Activated B cell treated with CpG ODN at 0.5 μM for 24 hours (primary cell): ENCODE results near the gene MYO5C. TPM values are rescaled to one million over a fixed set of nuclear protein-coding genes. Genes with fewer than 3 reads are reported as not detected.
A peak's percentile ranks its signal among the peaks of the same experiment; 100 is the strongest.
"Not testable (repeated sequence)": the region's sequence is repeated elsewhere in the genome, so short reads cannot be mapped to it uniquely, and the experiment has no call there.

Experiments used
- ATAC-seq: fragments of 200-7000 bp; cut with Tn5 transposase; one replicate; pipeline ENCODE4 v1.10.0; 2021; ENCODE audit warnings: low read depth, mild to moderate bottlenecking, moderate library complexity
- CTCF ChIA-PET: fragments of 350-600 bp; sonication (Branson Sonifier 250); formaldehyde crosslinking; loops from one replicate; lab custom pipeline; 2021; ENCODE audit warnings: antibody characterized with exemption; lab: Charles Lee
- POLR2A ChIA-PET: fragments of 350-600 bp; sonication (Branson Sonifier 250); formaldehyde crosslinking; loops from one replicate; lab custom pipeline; 2021; ENCODE audit warnings: antibody characterized with exemption; lab: Charles Lee
- DNase-seq: peaks from one replicate; pipeline ENCODE4 v3.0.0; 2022
- H3K27ac Mint-ChIP-seq: one replicate; pipeline ENCODE4 v1.8.0; 2020; ENCODE audit warnings: mixed read lengths
- H3K27me3 Mint-ChIP-seq: one replicate; pipeline ENCODE4 v1.8.0; 2021; ENCODE audit warnings: mixed read lengths
- H3K36me3 Mint-ChIP-seq: one replicate; pipeline ENCODE4 v1.8.0; 2021; ENCODE audit warnings: low read depth, mixed read lengths
- H3K4me1 Mint-ChIP-seq: one replicate; pipeline ENCODE4 v1.8.0; 2021; ENCODE audit warnings: mixed read lengths
- H3K4me3 Mint-ChIP-seq: one replicate; pipeline ENCODE4 v1.8.0; 2020; ENCODE audit warnings: mild to moderate bottlenecking, mixed read lengths
- H3K9me3 Mint-ChIP-seq: one replicate; pipeline ENCODE4 v1.8.0; 2020; ENCODE audit warnings: mixed read lengths
- intact Hi-C: fragments of 100-400 bp; cut with micrococcal nuclease; formaldehyde crosslinking; loops from one replicate; pipeline ENCODE4 v1.15.1; 2024
- total RNA-seq: library from RNA; stranded (reverse); gene quantifications from 2 replicates; pipeline ENCODE4 v1.2.3, GENCODE V29; 2022
- TF ChIP-seq, protein P1 (sequence below): fragments of 200-600 bp; IDR thresholded peaks from one replicate; pipeline ENCODE4 v1.8.0; 2022; ENCODE audit warnings: antibody characterized with exemption, mild to moderate bottlenecking

The MYO5C gene
- total RNA-seq, 1 donor from 2014 or later: 3.3 TPM

DNA sequence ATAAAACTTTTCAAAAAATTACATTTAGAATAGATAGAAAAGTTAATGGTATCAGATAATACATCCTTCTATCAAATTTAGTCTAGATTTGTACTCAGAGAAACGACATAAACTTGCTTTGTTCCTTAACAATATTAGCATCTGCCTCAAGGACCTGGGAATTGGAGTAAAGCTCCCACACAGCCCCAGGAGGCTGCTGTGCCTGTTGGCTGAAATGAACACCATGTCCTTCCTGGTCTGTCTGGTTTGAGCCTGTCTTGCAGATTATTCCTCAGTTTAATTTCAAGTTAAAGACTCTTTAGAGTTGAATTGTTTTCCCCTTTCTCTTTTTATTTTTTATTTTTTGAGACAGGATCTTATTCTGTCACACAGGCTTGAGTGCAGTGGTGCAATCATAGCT lies 123.8 kb downstream of the MYO5C start:
- ATAC-seq: no peak

DNA sequence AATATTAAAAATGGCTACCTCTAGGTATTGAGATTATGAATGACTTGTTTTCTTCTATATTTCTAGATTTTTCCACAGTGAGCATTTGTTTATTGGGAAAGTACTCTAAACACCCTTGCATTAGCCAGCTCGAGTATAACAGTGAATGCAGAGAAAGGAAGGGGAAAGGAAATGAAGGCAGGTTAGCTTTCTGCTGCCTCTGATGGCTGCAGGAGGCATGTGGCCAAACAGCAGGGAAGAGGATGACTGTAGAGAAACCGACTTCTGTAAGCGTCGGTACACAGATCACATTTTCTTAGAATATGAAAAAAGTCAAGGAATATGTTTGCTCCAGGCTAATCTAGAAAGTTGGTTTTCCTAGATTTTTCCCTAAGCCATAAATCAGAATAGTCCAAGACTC lies 124.2 kb downstream of the MYO5C start:
- ChIA-PET CTCF (interaction anchor here (0.8 to 1.6 kb wide), 3 partner anchors 24 to 46 kb away, joined by 3 to 5 read pairs (median 3); no protein-coding TSS in a partner anchor), POLR2A (interaction anchor here (1.6 to 2.3 kb wide), 2 partner anchors 8 to 10 kb away, joined by 3 to 21 read pairs; no protein-coding TSS in a partner anchor)
- Mint-ChIP-seq H3K4me1 (peaks cover 54% of the 10 kb centered on the region), H3K4me3 (no peak overlapping the region), H3K27me3 (no peaks in the 10 kb centered on the region), H3K36me3 (peaks cover 30% of the 10 kb centered on the region), H3K27ac (peak overlapping the region; percentile 37), H3K9me3 (no peaks in the 10 kb centered on the region)
- ATAC-seq (no peak), DNase-seq (no peak)
- intact Hi-C loops: no loop called here
- TF ChIP-seq, protein P1, sequence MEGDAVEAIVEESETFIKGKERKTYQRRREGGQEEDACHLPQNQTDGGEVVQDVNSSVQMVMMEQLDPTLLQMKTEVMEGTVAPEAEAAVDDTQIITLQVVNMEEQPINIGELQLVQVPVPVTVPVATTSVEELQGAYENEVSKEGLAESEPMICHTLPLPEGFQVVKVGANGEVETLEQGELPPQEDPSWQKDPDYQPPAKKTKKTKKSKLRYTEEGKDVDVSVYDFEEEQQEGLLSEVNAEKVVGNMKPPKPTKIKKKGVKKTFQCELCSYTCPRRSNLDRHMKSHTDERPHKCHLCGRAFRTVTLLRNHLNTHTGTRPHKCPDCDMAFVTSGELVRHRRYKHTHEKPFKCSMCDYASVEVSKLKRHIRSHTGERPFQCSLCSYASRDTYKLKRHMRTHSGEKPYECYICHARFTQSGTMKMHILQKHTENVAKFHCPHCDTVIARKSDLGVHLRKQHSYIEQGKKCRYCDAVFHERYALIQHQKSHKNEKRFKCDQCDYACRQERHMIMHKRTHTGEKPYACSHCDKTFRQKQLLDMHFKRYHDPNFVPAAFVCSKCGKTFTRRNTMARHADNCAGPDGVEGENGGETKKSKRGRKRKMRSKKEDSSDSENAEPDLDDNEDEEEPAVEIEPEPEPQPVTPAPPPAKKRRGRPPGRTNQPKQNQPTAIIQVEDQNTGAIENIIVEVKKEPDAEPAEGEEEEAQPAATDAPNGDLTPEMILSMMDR: no peak

More for the DNA sequence above, 123.8 kb downstream of the MYO5C start:
- Mint-ChIP-seq H3K36me3 (peaks cover 34% of the 10 kb centered on the region), H3K4me3 (no peak overlapping the region), H3K27me3 (no peaks in the 10 kb centered on the region), H3K4me1 (peaks cover 54% of the 10 kb centered on the region), H3K9me3 (no peaks in the 10 kb centered on the region), H3K27ac (peak overlapping the region; percentile 56)
- intact Hi-C loops: no loop called here
- TF ChIP-seq, protein P1: no peak
- CTCF ChIA-PET: interaction anchor here (1.0 to 1.6 kb wide), 2 partner anchors 37 to 45 kb away, joined by 3 to 5 read pairs; no protein-coding TSS in a partner anchor
- DNase-seq: no peak
- POLR2A ChIA-PET: interaction anchor here (1.6 to 2.3 kb wide), 2 partner anchors 8 to 9 kb away, joined by 3 to 21 read pairs; no protein-coding TSS in a partner anchor

DNA sequence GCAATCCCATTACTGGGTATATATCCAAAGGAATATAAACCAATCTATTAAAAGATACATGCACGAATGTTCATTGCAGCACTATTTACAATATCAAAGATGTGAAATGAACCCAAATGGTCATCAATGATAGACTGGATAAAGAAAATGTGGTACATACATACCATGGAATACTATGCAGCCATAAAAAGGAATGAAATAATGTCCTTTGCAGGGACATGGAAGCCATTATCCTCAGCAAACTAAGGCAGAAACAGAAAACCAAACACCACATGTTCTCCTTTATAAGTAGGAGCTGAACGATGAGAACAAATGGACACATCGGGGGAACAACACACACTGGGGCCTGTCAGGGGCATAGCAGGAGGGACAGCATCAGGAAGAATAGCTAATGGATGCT lies 125.4 kb downstream of the MYO5C start:
- H3K27me3 Mint-ChIP-seq: not testable (repeated sequence)
- POLR2A ChIA-PET: interaction anchor here (2.3 kb wide), 1 partner anchor 9 kb away, joined by 21 read pairs; no protein-coding TSS in a partner anchor

DNA sequence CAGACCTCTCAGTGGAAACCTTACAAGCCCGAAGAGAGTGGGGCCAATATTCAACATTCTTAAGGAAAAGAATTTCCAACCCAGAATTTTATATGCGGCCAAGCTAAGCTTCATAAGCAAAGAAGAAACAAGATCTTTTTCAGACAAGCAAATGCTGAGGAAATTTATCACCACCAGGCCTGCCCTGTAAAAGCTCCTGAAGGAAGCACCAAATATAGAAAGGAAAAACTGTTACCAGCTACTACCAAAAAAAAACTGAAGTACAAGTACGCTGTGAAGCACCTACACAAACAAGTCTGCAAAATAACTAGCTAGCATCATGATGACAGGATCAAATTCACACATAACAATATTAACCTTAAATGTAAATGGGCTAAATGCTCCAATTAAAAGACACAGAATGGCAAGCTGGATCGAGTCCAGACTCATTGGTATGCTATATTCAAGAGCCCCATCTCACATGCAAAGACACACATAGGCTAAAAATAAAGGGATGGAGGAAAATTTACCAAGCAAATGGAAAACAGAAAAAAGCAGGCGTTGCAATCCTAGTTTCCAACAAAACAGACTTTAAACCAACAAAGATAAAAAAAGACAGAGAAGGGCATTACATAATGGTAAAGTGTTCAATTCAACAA lies 130.0 kb downstream of the MYO5C start:
- not testable (repeated sequence) for DNase-seq, H3K9me3 Mint-ChIP-seq, H3K27me3 Mint-ChIP-seq, ATAC-seq, H3K4me3 Mint-ChIP-seq
- intact Hi-C loops: loop anchor here (2.0 kb wide), 1 partner anchor 13 kb away; no protein-coding TSS in a partner anchor
- ChIA-PET POLR2A (interaction anchor here (0.7 to 3.3 kb wide), 4 partner anchors 11 to 68 kb away, joined by 3 to 32 read pairs (median 6); no protein-coding TSS in a partner anchor), CTCF (interaction anchor here (0.9 to 2.0 kb wide), 4 partner anchors 13 to 570 kb away, joined by 3 to 8 read pairs (median 4); no protein-coding TSS in a partner anchor)
- peaks cover 48% of the 10 kb centered on the region for H3K4me1 Mint-ChIP-seq
- peaks cover 36% of the 10 kb centered on the region for H3K36me3 Mint-ChIP-seq
- H3K27ac Mint-ChIP-seq: peak overlapping the region; percentile 62

More for the DNA sequence above, 125.4 kb downstream of the MYO5C start:
- H3K36me3 Mint-ChIP-seq: peaks cover 26% of the 10 kb centered on the region
- H3K9me3 Mint-ChIP-seq, DNase-seq, intact Hi-C loops, ATAC-seq, H3K27ac Mint-ChIP-seq, CTCF ChIA-PET, H3K4me3 Mint-ChIP-seq: not testable (repeated sequence)
- H3K4me1 Mint-ChIP-seq: peaks cover 60% of the 10 kb centered on the region

DNA sequence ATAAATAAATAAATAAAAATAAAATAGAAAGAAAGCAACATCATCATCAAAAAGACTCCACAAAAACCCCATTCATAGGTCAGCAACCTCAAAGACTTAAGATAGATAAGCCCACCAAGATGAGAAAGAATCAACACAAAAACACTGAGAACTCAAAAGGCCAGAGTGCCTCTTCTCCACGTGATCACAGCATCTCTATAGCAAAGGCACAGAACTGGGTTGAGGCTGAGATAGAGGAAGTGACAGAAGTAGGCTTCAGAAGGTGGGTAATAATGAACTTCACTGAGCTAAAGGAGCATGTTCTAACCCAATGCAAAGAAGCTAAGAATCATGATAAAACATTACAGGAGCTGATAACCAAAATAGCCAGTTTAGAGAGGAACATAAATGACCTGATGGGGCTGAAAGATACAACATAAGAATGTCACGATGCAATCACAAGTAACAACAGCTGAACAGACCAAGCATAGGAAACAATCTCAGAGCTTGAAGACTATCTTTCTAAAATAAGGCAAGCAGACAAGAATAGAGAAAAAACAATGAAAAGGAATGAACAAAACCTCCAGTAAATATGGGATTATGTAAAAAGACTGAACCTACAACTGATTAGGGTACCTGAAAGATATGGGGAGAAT lies 130.9 kb downstream of the MYO5C start:
- DNase-seq (no peak), ATAC-seq (peak; percentile 90)
- Mint-ChIP-seq H3K27me3 (no peaks in the 10 kb centered on the region), H3K9me3 (no peaks in the 10 kb centered on the region), H3K36me3 (peaks cover 37% of the 10 kb centered on the region), H3K4me1 (peaks cover 42% of the 10 kb centered on the region), H3K27ac (peak overlapping the region; percentile 62), H3K4me3 (no peak overlapping the region)
- CTCF ChIA-PET: interaction anchor here (0.9 to 2.0 kb wide), 5 partner anchors 14 to 571 kb away, joined by 3 to 8 read pairs (median 4); no protein-coding TSS in a partner anchor
- POLR2A ChIA-PET: interaction anchor here (0.7 to 3.3 kb wide), 3 partner anchors 12 to 69 kb away, joined by 3 to 32 read pairs (median 4); no protein-coding TSS in a partner anchor
- TF ChIP-seq, protein P1: no peak
- intact Hi-C loops: loop anchor here (2.0 kb wide), 1 partner anchor 14 kb away; no protein-coding TSS in a partner anchor
